K562 (cell line): ENCODE results near the gene ASB4. TPM values are rescaled to one million over a fixed set of nuclear protein-coding genes. Genes with fewer than 3 reads are reported as not detected.

ENCODE experiments used
- ARHGAP35 ChIP-seq: fragments of 450-650 bp; IDR thresholded peaks from 2 replicates; pipeline ENCODE4 v1.6.1; 2018; ENCODE audit not compliant: partially characterized antibody
- CBX1 ChIP-seq: sonication (generic); IDR thresholded peaks from 2 replicates; pipeline ENCODE4 v1.6.1; 2016; ENCODE audit warnings: antibody characterized with exemption, low read depth, mild to moderate bottlenecking
- ETV5 ChIP-seq: sonication (generic); formaldehyde crosslinking; IDR thresholded peaks from 2 replicates; pipeline ENCODE4 v1.4.0; 2020; ENCODE audit warnings: low read depth, mild to moderate bottlenecking, missing genetic modification reagents
- JUND ChIP-seq, 2 experiments: IDR thresholded peaks; 2 replicates in 1 of 2; 3 replicates in 1 of 2; pipeline ENCODE4 v1.6.1; 2011; ENCODE audit warnings: borderline replicate concordance in 2 of 2, low read depth in 2 of 2, low read length in 2 of 2, improper control_type of control experiment in 1 of 2, missing biosample characterization in 1 of 2, missing genetic modification characterization in 1 of 2, missing genetic modification reagents in 1 of 2
- KLF13 ChIP-seq: fragments of 450-650 bp; IDR thresholded peaks from 2 replicates; pipeline ENCODE4 v1.6.1; 2016; ENCODE audit warnings: missing genetic modification characterization, low read depth, mild to moderate bottlenecking, missing compliant biosample characterization, moderate library complexity, borderline replicate concordance
- KLF16 ChIP-seq: IDR thresholded peaks from 2 replicates; pipeline ENCODE4 v1.6.1; 2016; ENCODE audit warnings: antibody characterized with exemption
- PCBP2 ChIP-seq: fragments of 200-400 bp; formaldehyde crosslinking; IDR thresholded peaks from 2 replicates; pipeline ENCODE4 v1.6.1; 2018; ENCODE audit warnings: low read length, low read depth, mild to moderate bottlenecking, moderate library complexity; ENCODE audit not compliant: poor library complexity, severe bottlenecking
- POLR3G ChIP-seq: IDR thresholded peaks from 2 replicates; pipeline ENCODE4 v1.6.1; 2011; ENCODE audit not compliant: insufficient read length, insufficient replicate concordance; ENCODE audit errors: extremely low read depth
- SAFB2 ChIP-seq: fragments of 200-400 bp; formaldehyde crosslinking; IDR thresholded peaks from 2 replicates; pipeline ENCODE4 v1.6.1; 2018; ENCODE audit warnings: borderline replicate concordance, low read length, low read depth, moderate library complexity; ENCODE audit not compliant: severe bottlenecking
- TFAM ChIP-seq: fragments of 250-450 bp; sonication (Bioruptor Pico); conservative IDR thresholded peaks from 2 replicates; pipeline ENCODE4 v1.5.0; 2021; ENCODE audit warnings: mild to moderate bottlenecking, moderate library complexity
- ZC3H8 ChIP-seq: fragments of 450-650 bp; IDR thresholded peaks from 2 replicates; pipeline ENCODE4 v1.6.1; 2017
- ZFP30 ChIP-seq: fragments of 250-450 bp; sonication (Bioruptor Pico); IDR thresholded peaks from 2 replicates; pipeline ENCODE4 v1.8.0; 2022; ENCODE audit warnings: moderate library complexity, mild to moderate bottlenecking, inconsistent platforms, borderline replicate concordance
- ZNF134 ChIP-seq: fragments of 250-450 bp; sonication (Bioruptor Pico); conservative IDR thresholded peaks from 2 replicates; pipeline ENCODE4 v1.4.0; 2020
- ZNF143 ChIP-seq: sonication (generic); formaldehyde crosslinking; IDR thresholded peaks from 2 replicates; pipeline ENCODE4 v1.9.0; 2022; ENCODE audit warnings: mild to moderate bottlenecking, missing genetic modification reagents
- ZNF263 ChIP-seq: sonication (generic); formaldehyde crosslinking; IDR thresholded peaks from 2 replicates; pipeline ENCODE4 v1.8.0; 2022; ENCODE audit warnings: mild to moderate bottlenecking, missing genetic modification reagents, borderline replicate concordance
- ZNF384 ChIP-seq: IDR thresholded peaks from 2 replicates; pipeline ENCODE4 v1.6.1; 2012; ENCODE audit warnings: low read depth, low read length, improper control_type of control experiment
- polyA plus RNA-seq, 8 experiments: library from polyadenylated mRNA; depleted of rRNA in 4 of 8; stranded (reverse) in 5 of 8; unstranded in 3 of 8; fragments of >200 nt; fragmentation: Nextera tagmentation in 2 of 8; fragmentation: Illumina TruSeq in 1 of 8; extraction: Ambion mirVana in 2 of 8; extraction: Trizol in 1 of 8; gene quantifications; 2 replicates each; pipeline versions ENCODE4 v1.2.1 to v1.2.3, GENCODE V29; 2011 to 2014; ENCODE audit warnings: inconsistent platforms in 1 of 8, missing spikeins in 1 of 8
- total RNA-seq, 7 experiments: library from RNA; depleted of rRNA in 6 of 7; stranded (reverse); fragments of >200 nt in 6 of 7; fragmentation: Illumina TruSeq in 2 of 7; extraction: Trizol in 2 of 7; gene quantifications; 2 replicates each; pipeline versions ENCODE4 v1.2.1 to v1.2.3, GENCODE V29; 2011 to 2021; ENCODE audit warnings: low replicate concordance in 1 of 7
- TF ChIP-seq, protein P1 (sequence below): sonication (generic); formaldehyde crosslinking; IDR thresholded peaks from 2 replicates; pipeline ENCODE4 v1.8.1; 2022; ENCODE audit warnings: missing genetic modification reagents
- TF ChIP-seq, protein P2 (sequence below): fragments of 250-450 bp; sonication (Bioruptor Pico); IDR thresholded peaks from 2 replicates; pipeline ENCODE4 v1.8.0; 2022; ENCODE audit warnings: moderate library complexity, mild to moderate bottlenecking, inconsistent platforms
- TF ChIP-seq, protein P3 (sequence below): fragments of 250-450 bp; sonication (Bioruptor Pico); IDR thresholded peaks from 2 replicates; pipeline ENCODE4 v1.5.0; 2022; ENCODE audit warnings: mild to moderate bottlenecking

The ASB4 gene
- total and polyA plus RNA-seq, 9 of the 15 experiments (the other 6 are each of a cell fraction or from before 2014, with no cell fraction given), result 0.03 to 0.07 TPM; not detected in 7

DNA sequence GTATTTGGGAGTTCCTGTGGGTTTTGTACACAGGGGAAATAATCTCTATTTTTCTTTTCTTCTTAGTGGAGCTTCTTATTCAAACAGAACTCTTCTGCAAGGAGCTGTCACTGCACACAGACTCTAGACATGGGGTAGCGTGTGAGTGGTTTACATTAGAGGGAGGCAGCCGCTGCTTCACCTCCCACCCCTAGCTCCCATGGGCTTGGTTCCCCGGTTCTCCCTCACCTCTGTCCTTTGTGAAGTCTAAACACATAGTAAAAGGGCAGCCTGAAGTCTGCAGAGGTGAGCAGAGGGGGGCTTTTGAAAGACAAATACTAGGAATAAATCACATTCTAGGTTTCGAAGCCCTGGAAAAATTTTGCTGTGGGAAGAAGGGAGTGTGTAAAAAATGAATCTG, 5.5 kb downstream of the ASB4 start (continued):
- TF ChIP-seq, protein P1, sequence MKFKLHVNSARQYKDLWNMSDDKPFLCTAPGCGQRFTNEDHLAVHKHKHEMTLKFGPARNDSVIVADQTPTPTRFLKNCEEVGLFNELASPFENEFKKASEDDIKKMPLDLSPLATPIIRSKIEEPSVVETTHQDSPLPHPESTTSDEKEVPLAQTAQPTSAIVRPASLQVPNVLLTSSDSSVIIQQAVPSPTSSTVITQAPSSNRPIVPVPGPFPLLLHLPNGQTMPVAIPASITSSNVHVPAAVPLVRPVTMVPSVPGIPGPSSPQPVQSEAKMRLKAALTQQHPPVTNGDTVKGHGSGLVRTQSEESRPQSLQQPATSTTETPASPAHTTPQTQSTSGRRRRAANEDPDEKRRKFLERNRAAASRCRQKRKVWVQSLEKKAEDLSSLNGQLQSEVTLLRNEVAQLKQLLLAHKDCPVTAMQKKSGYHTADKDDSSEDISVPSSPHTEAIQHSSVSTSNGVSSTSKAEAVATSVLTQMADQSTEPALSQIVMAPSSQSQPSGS, result no peak
- no peak for TF ChIP-seq PCBP2
- no peak for TF ChIP-seq ZNF134
- TF ChIP-seq ZNF143, result no peak
- no peak for TF ChIP-seq JUND (IDR thresholded peaks at IDR 0.05; ENCODE audit: borderline replicate concordance, low read depth, low read length)
- no peak for TF ChIP-seq JUND (tag; IDR thresholded peaks at IDR 0.05; ENCODE audit: borderline replicate concordance, low read depth, low read length)
- no peak for TF ChIP-seq ZC3H8
- TF ChIP-seq TFAM, result no peak
- TF ChIP-seq, protein P2, sequence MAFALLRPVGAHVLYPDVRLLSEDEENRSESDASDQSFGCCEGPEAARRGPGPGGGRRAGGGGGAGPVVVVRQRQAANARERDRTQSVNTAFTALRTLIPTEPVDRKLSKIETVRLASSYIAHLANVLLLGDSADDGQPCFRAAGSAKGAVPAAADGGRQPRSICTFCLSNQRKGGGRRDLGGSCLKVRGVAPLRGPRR (CRISPR knock-in tag), result no peak
- TF ChIP-seq CBX1, result no peak
- no peak for TF ChIP-seq ETV5
- no peak for TF ChIP-seq KLF16
- no peak for TF ChIP-seq ARHGAP35
- TF ChIP-seq ZFP30 (CRISPR knock-in tag), result no peak
- TF ChIP-seq KLF13 (tag), result no peak
- TF ChIP-seq, protein P3, sequence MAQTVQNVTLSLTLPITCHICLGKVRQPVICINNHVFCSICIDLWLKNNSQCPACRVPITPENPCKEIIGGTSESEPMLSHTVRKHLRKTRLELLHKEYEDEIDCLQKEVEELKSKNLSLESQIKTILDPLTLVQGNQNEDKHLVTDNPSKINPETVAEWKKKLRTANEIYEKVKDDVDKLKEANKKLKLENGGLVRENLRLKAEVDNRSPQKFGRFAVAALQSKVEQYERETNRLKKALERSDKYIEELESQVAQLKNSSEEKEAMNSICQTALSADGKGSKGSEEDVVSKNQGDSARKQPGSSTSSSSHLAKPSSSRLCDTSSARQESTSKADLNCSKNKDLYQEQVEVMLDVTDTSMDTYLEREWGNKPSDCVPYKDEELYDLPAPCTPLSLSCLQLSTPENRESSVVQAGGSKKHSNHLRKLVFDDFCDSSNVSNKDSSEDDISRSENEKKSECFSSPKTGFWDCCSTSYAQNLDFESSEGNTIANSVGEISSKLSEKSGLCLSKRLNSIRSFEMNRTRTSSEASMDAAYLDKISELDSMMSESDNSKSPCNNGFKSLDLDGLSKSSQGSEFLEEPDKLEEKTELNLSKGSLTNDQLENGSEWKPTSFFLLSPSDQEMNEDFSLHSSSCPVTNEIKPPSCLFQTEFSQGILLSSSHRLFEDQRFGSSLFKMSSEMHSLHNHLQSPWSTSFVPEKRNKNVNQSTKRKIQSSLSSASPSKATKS (CRISPR knock-in tag), result no peak
- TF ChIP-seq ZNF263, result no peak
- TF ChIP-seq POLR3G, result no peak
- no peak for TF ChIP-seq ZNF384
- TF ChIP-seq SAFB2, result no peak
